CD14-positive monocyte (primary cell): ENCODE data around the gene BTG3. TPM values are rescaled to one million over a fixed set of nuclear protein-coding genes. Genes with fewer than 3 reads are reported as not detected.

Experiments
- DNase-seq, 3 donors: peaks; one replicate each; pipeline ENCODE4 v3.0.0-alpha.2; 2011 to 2022
- H2AFZ ChIP-seq: 2 replicates; pipeline ENCODE4 v1.6.0; 2012; ENCODE audit warnings: mild to moderate bottlenecking, low read depth, low read length, inconsistent platforms; ENCODE audit not compliant: insufficient read depth, poor library complexity, severe bottlenecking
- H3K27ac ChIP-seq, 2 donors: 1 replicate in 1 of 2; 2 replicates in 1 of 2; pipeline ENCODE4 v1.5.1; 2012 to 2013; ENCODE audit warnings: low read length in 2 of 2, control low read depth in 1 of 2, inconsistent platforms in 1 of 2, low read depth in 1 of 2, mild to moderate bottlenecking in 1 of 2
- H3K27me3 ChIP-seq, 2 donors: one replicate each; pipeline versions ENCODE4 v1.6.0 to v1.6.1; 2011 to 2013; ENCODE audit warnings: low read length in 2 of 2; ENCODE audit not compliant: control insufficient read depth in 2 of 2, insufficient read depth in 2 of 2
- H3K36me3 ChIP-seq, 2 donors: replicated peaks in 1 of 2; 1 replicate in 1 of 2; 2 replicates in 1 of 2; pipeline versions ENCODE4 v1.5.1 to v1.6.1; 2012 to 2013; ENCODE audit warnings: low read length in 2 of 2, control low read depth in 1 of 2, inconsistent platforms in 1 of 2, mild to moderate bottlenecking in 1 of 2; ENCODE audit not compliant: insufficient read depth in 2 of 2, control insufficient read depth in 1 of 2
- H3K4me1 ChIP-seq, 2 donors: 1 replicate in 1 of 2; 2 replicates in 1 of 2; pipeline versions ENCODE4 v1.5.1 to v1.6.1; 2012 to 2013; ENCODE audit warnings: low read length in 2 of 2, control low read depth in 1 of 2, inconsistent platforms in 1 of 2, mild to moderate bottlenecking in 1 of 2, moderate library complexity in 1 of 2; ENCODE audit not compliant: insufficient read depth in 2 of 2, control insufficient read depth in 1 of 2
- H3K4me2 ChIP-seq: replicated peaks from 2 replicates; pipeline ENCODE3; 2012; ENCODE audit warnings: low read length, moderate library complexity, mild to moderate bottlenecking; ENCODE audit not compliant: poor library complexity, severe bottlenecking; ENCODE audit errors: extremely low read depth
- H3K4me3 ChIP-seq, 3 experiments: fragments of 200-600 bp in 1 of 3; sonication (generic) in 1 of 3; replicated peaks in 1 of 3; 1 replicate in 2 of 3; 2 replicates in 1 of 3; pipeline ENCODE4 v1.5.1; 2011 to 2013; ENCODE audit warnings: low read length in 3 of 3, mild to moderate bottlenecking in 3 of 3, control low read depth in 2 of 3, low read depth in 2 of 3, inconsistent platforms in 1 of 3, moderate library complexity in 1 of 3
- H3K79me2 ChIP-seq: 2 replicates; pipeline ENCODE4 v1.6.0; 2012; ENCODE audit warnings: mild to moderate bottlenecking, control low read depth, inconsistent platforms, low read length, moderate library complexity; ENCODE audit not compliant: insufficient read depth
- H3K9ac ChIP-seq: 2 replicates; pipeline ENCODE4 v1.6.0; 2017; ENCODE audit warnings: low read length, mild to moderate bottlenecking; ENCODE audit not compliant: insufficient read depth, poor library complexity, severe bottlenecking
- H3K9me3 ChIP-seq, 2 donors: replicated peaks in 1 of 2; 1 replicate in 1 of 2; 2 replicates in 1 of 2; pipeline versions ENCODE4 v1.5.1 to v1.6.1; 2012 to 2013; ENCODE audit warnings: low read length in 2 of 2, control low read depth in 1 of 2; ENCODE audit not compliant: control insufficient read depth in 1 of 2, insufficient read depth in 1 of 2
- H4K20me1 ChIP-seq: 2 replicates; pipeline ENCODE4 v1.6.0; 2012; ENCODE audit warnings: mild to moderate bottlenecking, low read length, control low read depth, moderate library complexity; ENCODE audit not compliant: insufficient read depth
- H3K27ac Mint-ChIP-seq, 7 donors: one replicate each; pipeline ENCODE4 v1.8.0; 2020; ENCODE audit warnings: mild to moderate bottlenecking in 7 of 7, mixed read lengths in 7 of 7, moderate library complexity in 6 of 7, inconsistent platforms in 2 of 7
- H3K27me3 Mint-ChIP-seq, 3 donors: one replicate each; pipeline ENCODE4 v1.8.0; 2021 to 2022; ENCODE audit warnings: low read depth in 3 of 3, mild to moderate bottlenecking in 3 of 3, mixed read lengths in 3 of 3, moderate library complexity in 3 of 3, inconsistent platforms in 1 of 3
- H3K36me3 Mint-ChIP-seq, 2 donors: one replicate each; pipeline ENCODE4 v1.8.0; 2020; ENCODE audit warnings: mixed read lengths in 2 of 2, inconsistent platforms in 1 of 2, mild to moderate bottlenecking in 1 of 2
- H3K4me1 Mint-ChIP-seq: one replicate; pipeline ENCODE4 v1.8.0; 2020; ENCODE audit warnings: mild to moderate bottlenecking, mixed read lengths
- H3K4me3 Mint-ChIP-seq, 2 donors: one replicate each; pipeline ENCODE4 v1.8.0; 2020; ENCODE audit warnings: mild to moderate bottlenecking in 2 of 2, mixed read lengths in 2 of 2, moderate library complexity in 1 of 2
- H3K9me3 Mint-ChIP-seq, 7 donors: one replicate each; pipeline ENCODE4 v1.8.0; 2020 to 2022; ENCODE audit warnings: mixed read lengths in 7 of 7, mild to moderate bottlenecking in 6 of 7, moderate library complexity in 6 of 7, inconsistent platforms in 2 of 7
- whole genome bisulfite sequencing: methylation state at CpG from one replicate; pipeline ENCODE4 v1.1.5; 2013; ENCODE audit warnings: missing lambda C conversion rate; ENCODE audit not compliant: insufficient coverage; 5-methylcytosine and 5-hydroxymethylcytosine counted together
- intact Hi-C, 2 donors: fragments of 100-400 bp; cut with micrococcal nuclease; formaldehyde crosslinking; loops; one replicate each; pipeline versions ENCODE4 v1.15.0 to v1.15.1; 2023
- polyA plus RNA-seq, 3 donors: library from polyadenylated mRNA; depleted of rRNA in 1 of 3; unstranded in 2 of 3; stranded (reverse) in 1 of 3; fragments of 300-500 nt in 2 of 3; fragments of >200 nt in 1 of 3; fragmentation: Illumina TruSeq in 2 of 3; gene quantifications; 1 replicate in 2 of 3; 2 replicates in 1 of 3; pipeline ENCODE4 v1.2.3, GENCODE V29; 2012 to 2021
- TF ChIP-seq, protein P1 (sequence below): fragments of 200-600 bp; IDR thresholded peaks from one replicate; pipeline ENCODE4 v1.8.0; 2022; ENCODE audit warnings: antibody characterized with exemption, mild to moderate bottlenecking

The BTG3 gene
- polyA plus RNA-seq, 3 donors = 1.9 to 10.4 (median 2.0) TPM

DNA sequence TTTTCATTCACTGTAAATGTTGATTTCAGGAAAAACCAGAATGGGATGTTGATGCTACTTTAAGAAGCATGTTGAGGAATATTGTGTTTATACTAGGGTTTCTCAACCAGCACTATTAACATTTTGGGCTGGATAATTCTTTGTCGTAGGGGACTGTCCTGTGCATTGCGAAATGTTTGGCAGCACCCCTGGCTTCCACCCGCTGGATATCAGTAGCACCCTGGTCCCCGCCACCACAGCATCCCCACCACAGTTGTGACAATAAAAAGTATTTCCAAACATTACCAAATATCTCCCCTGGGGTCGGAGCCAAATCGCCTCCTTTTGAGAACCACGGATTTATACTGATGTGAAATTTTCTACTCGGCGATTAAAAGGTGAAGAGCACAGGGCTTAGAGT lies 41.9 kb downstream of the BTG3 start:
- intact Hi-C loops = no loop called here
- H2AFZ ChIP-seq = no peak overlapping the region
- H3K79me2 ChIP-seq = no peaks in the 10 kb centered on the region
- H3K27ac Mint-ChIP-seq = no peak overlapping the region
- no peaks in the 10 kb centered on the region for H3K27me3 ChIP-seq
- no peak overlapping the region for H3K9ac ChIP-seq
- no peak overlapping the region for H3K4me3 Mint-ChIP-seq
- TF ChIP-seq, protein P1, sequence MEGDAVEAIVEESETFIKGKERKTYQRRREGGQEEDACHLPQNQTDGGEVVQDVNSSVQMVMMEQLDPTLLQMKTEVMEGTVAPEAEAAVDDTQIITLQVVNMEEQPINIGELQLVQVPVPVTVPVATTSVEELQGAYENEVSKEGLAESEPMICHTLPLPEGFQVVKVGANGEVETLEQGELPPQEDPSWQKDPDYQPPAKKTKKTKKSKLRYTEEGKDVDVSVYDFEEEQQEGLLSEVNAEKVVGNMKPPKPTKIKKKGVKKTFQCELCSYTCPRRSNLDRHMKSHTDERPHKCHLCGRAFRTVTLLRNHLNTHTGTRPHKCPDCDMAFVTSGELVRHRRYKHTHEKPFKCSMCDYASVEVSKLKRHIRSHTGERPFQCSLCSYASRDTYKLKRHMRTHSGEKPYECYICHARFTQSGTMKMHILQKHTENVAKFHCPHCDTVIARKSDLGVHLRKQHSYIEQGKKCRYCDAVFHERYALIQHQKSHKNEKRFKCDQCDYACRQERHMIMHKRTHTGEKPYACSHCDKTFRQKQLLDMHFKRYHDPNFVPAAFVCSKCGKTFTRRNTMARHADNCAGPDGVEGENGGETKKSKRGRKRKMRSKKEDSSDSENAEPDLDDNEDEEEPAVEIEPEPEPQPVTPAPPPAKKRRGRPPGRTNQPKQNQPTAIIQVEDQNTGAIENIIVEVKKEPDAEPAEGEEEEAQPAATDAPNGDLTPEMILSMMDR = no peak
- no peaks in the 10 kb centered on the region for H3K4me1 ChIP-seq
- H3K27me3 Mint-ChIP-seq = peaks cover 0 to 5% (median 3%) of the 10 kb centered on the region in 3 donors
- H3K4me3 ChIP-seq = no peak overlapping the region
- no peaks in the 10 kb centered on the region for H4K20me1 ChIP-seq
- no peak for DNase-seq
- H3K4me1 Mint-ChIP-seq = no peaks in the 10 kb centered on the region
- no peaks in the 10 kb centered on the region for H3K36me3 Mint-ChIP-seq
- H3K4me2 ChIP-seq = no peak overlapping the region
- 88% methylated on average over 4 of the region's 9 CpGs for WGBS
- H3K27ac ChIP-seq = no peak overlapping the region
- H3K9me3 Mint-ChIP-seq = no peaks in the 10 kb centered on the region
- H3K9me3 ChIP-seq = no peaks in the 10 kb centered on the region
- H3K36me3 ChIP-seq = no peaks in the 10 kb centered on the region

DNA sequence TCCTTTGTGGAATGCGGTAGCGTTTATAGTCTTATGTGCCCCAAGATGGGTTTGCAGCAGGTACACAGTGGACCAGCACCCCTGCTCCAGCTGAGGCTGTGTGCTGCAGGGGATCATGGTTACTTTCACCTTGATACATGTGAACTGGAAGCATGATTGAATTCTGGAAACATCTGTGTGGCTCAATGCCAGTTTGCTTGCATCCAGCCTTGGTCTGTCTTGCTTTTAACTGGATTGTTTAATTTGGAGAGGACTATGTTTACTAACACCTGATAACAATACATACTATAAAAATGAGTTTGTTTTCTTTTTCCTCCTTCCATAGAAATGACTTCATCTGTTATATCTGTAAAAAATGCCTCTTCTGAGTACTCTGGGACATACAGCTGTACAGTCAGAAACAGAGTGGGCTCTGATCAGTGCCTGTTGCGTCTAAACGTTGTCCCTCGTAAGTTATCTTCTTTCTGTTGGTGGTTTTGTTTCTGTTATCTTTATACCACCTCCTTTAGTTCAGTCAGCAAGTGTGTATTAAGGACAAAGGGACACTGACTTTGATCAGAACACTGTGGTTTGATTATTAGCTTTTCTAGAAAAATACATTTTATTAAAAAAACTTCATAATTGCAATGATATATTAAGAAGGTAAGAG lies 52.2 kb downstream of the BTG3 start:
- no peak overlapping the region for H3K4me3 Mint-ChIP-seq
- H3K4me2 ChIP-seq = no peak overlapping the region
- intact Hi-C loops = no loop called here
- WGBS = 96% methylated on average over 2 of the region's 5 CpGs
- H2AFZ ChIP-seq = no peak overlapping the region
- no peaks in the 10 kb centered on the region for H3K79me2 ChIP-seq
- H3K27me3 ChIP-seq = no peaks in the 10 kb centered on the region
- H3K4me1 ChIP-seq = no peaks in the 10 kb centered on the region
- H3K9me3 Mint-ChIP-seq = peaks cover 0 to 6% (median 3%) of the 10 kb centered on the region in 7 donors
- H4K20me1 ChIP-seq = no peaks in the 10 kb centered on the region
- no peak overlapping the region for H3K27ac Mint-ChIP-seq
- no peak overlapping the region for H3K9ac ChIP-seq
- H3K9me3 ChIP-seq = no peaks in the 10 kb centered on the region
- H3K27ac ChIP-seq = no peak overlapping the region
- H3K4me3 ChIP-seq = no peak overlapping the region
- H3K36me3 Mint-ChIP-seq = no peaks in the 10 kb centered on the region
- DNase-seq = no peak
- no peaks in the 10 kb centered on the region for H3K4me1 Mint-ChIP-seq
- no peaks in the 10 kb centered on the region for H3K36me3 ChIP-seq
- H3K27me3 Mint-ChIP-seq = peaks cover 5 to 8% (median 7%) of the 10 kb centered on the region in 3 donors
- TF ChIP-seq, protein P1 = no peak
